Endothelial cell (in vitro differentiated cells): ENCODE data around the gene RNASEL. TPM values are rescaled to one million over a fixed set of nuclear protein-coding genes. Genes with fewer than 3 reads are reported as not detected.
"Not testable (repeated sequence)": the region's sequence is repeated elsewhere in the genome, so short reads cannot be mapped to it uniquely, and the experiment has no call there.

ENCODE experiments used
- DNase-seq: peaks from one replicate; pipeline ENCODE4 v3.0.0; 2021; ENCODE audit warnings: low spot score
- H3K27ac Mint-ChIP-seq: one replicate; pipeline ENCODE4 v1.8.0; 2021; ENCODE audit warnings: mixed read lengths, inconsistent platforms; ENCODE audit not compliant: unreplicated experiment
- H3K27me3 Mint-ChIP-seq: one replicate; pipeline ENCODE4 v1.8.0; 2021; ENCODE audit warnings: mild to moderate bottlenecking, moderate library complexity, mixed read lengths, inconsistent platforms; ENCODE audit not compliant: unreplicated experiment
- H3K36me3 Mint-ChIP-seq: one replicate; pipeline ENCODE4 v1.8.0; 2021; ENCODE audit warnings: mild to moderate bottlenecking, low read depth, mixed read lengths, inconsistent platforms; ENCODE audit not compliant: unreplicated experiment
- H3K4me1 Mint-ChIP-seq: one replicate; pipeline ENCODE4 v1.8.0; 2021; ENCODE audit warnings: mild to moderate bottlenecking, mixed read lengths, inconsistent platforms; ENCODE audit not compliant: unreplicated experiment
- H3K4me3 Mint-ChIP-seq: one replicate; pipeline ENCODE4 v1.8.0; 2021; ENCODE audit warnings: mild to moderate bottlenecking, mixed read lengths, inconsistent platforms; ENCODE audit not compliant: unreplicated experiment
- H3K9me3 Mint-ChIP-seq: one replicate; pipeline ENCODE4 v1.8.0; 2021; ENCODE audit warnings: mixed read lengths, inconsistent platforms; ENCODE audit not compliant: unreplicated experiment
- total RNA-seq: library from RNA; stranded (reverse); fragmentation: NEBNext Ultra II Directional; extraction: Animal tissue kit (Norgen Biotek cat#: 25700); gene quantifications from one replicate; pipeline ENCODE4 v1.2.1, GENCODE V29; 2021; ENCODE audit not compliant: unreplicated experiment
- TF ChIP-seq, protein P1 (sequence below): fragments of 200-600 bp; sonication (generic); IDR thresholded peaks from one replicate; pipeline ENCODE4 v1.5.0; 2021; ENCODE audit warnings: antibody characterized with exemption; ENCODE audit not compliant: unreplicated experiment

Gene RNASEL
- total RNA-seq, 1 donor from 2014 or later: 2.3 TPM

DNA sequence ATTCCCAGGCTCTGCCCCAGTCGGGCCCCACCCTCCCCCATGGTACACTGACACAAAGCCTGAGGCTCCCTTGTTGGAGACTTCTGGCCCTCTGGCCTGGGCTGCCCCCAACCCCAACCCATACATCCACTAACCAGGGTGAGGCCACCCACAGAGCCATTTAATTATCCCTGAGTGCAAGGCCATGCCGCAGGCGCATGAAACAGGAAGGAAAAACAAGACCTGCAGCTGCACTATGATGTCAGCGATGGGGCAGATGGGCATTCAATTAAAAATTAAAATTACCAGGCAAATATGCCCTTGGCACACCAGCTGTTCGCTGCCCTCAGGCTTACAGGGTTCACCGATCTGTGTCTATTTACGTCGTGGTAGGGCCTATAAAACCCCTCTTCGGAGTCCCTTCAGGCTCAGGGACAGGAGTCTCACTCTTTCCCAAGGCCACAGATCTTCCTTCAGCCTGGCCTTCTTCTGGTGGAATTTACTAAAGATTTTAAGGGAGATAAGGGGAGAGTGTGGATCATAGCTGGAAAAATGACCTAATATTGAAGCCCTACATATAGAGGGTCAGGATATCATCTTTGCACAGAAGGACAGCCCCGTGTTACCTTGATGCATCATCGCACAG is 44.7 kb upstream of the RNASEL start:
- TF ChIP-seq, protein P1, sequence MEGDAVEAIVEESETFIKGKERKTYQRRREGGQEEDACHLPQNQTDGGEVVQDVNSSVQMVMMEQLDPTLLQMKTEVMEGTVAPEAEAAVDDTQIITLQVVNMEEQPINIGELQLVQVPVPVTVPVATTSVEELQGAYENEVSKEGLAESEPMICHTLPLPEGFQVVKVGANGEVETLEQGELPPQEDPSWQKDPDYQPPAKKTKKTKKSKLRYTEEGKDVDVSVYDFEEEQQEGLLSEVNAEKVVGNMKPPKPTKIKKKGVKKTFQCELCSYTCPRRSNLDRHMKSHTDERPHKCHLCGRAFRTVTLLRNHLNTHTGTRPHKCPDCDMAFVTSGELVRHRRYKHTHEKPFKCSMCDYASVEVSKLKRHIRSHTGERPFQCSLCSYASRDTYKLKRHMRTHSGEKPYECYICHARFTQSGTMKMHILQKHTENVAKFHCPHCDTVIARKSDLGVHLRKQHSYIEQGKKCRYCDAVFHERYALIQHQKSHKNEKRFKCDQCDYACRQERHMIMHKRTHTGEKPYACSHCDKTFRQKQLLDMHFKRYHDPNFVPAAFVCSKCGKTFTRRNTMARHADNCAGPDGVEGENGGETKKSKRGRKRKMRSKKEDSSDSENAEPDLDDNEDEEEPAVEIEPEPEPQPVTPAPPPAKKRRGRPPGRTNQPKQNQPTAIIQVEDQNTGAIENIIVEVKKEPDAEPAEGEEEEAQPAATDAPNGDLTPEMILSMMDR: no peak
- H3K27ac Mint-ChIP-seq: no peak overlapping the region

DNA sequence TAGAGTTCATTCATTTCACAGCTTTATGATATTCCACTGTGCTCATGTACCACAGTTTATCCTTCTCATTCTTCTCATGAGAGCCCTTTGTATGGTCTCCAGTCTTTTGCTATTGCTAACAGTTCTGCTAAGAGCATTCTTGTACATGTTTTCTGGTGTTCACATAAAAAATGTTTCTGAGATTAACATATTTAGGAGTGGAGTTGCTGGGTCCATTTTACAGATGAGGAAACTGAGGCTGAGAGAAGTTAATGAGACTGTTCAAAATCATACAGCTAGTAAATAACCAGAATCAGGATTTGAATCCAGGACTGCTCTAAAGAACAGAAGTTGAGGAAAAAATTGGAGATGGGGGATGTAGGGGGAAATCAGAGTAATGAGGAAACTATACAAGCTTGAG is 44.0 kb upstream of the RNASEL start:
- Mint-ChIP-seq H3K27ac (no peak overlapping the region), H3K9me3 (no peaks in the 10 kb centered on the region), H3K4me3 (no peak overlapping the region), H3K4me1 (peaks cover 53% of the 10 kb centered on the region), H3K27me3 (peaks cover 2% of the 10 kb centered on the region), H3K36me3 (no peaks in the 10 kb centered on the region)
- TF ChIP-seq, protein P1: no peak
- no peak for DNase-seq

More for the DNA sequence above, 44.7 kb upstream of the RNASEL start:
- Mint-ChIP-seq H3K27me3 (peaks cover 2% of the 10 kb centered on the region), H3K9me3 (no peaks in the 10 kb centered on the region), H3K4me3 (no peak overlapping the region), H3K36me3 (no peaks in the 10 kb centered on the region), H3K4me1 (peaks cover 51% of the 10 kb centered on the region)
- no peak for DNase-seq

DNA sequence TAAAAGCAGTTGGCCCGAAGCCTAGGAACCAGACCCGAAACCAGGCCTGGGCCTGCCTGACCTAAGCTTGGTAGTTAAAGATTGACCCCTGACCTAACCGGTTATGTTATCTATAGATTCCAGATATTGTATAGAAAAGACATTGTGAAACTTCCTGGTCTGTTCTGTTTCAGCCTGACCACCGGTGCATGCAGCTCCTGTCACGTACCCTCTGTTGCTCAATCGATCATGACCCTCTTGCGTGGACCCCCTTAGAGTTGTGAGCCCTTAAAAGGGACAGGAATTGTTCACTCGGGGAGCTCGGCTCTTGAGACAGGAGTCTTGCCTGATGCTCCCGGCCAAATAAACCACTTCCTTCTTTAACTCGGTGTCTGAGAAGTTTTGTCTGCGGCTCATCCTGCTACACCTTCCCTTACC is 43.4 kb upstream of the RNASEL start:
- not testable (repeated sequence) for H3K36me3 Mint-ChIP-seq, H3K9me3 Mint-ChIP-seq, H3K4me3 Mint-ChIP-seq, DNase-seq, H3K27me3 Mint-ChIP-seq
- peak overlapping the region; percentile 76 for H3K27ac Mint-ChIP-seq
- peaks cover 57% of the 10 kb centered on the region for H3K4me1 Mint-ChIP-seq

DNA sequence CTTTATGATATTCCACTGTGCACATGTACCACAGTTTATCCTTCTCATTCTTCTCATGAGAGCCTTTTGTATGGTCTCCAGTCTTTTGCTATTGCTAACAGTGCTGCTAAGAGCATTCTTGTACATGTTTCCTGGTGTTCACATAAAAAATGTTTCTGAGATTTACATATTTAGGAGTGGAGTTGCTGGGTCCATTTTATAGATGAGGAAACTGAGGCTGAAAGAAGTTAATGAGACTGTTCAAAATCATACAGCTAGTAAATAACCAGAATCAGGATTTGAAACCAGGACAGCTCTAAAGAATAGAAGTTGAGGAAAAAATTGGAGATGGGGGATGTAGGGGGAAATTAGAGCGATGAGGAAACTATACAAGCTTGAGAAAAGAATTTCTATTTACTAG is 42.9 kb upstream of the RNASEL start:
- peak overlapping the region; percentile 82 for H3K27ac Mint-ChIP-seq
- peaks cover 61% of the 10 kb centered on the region for H3K4me1 Mint-ChIP-seq
- peaks cover 2% of the 10 kb centered on the region for H3K27me3 Mint-ChIP-seq

DNA sequence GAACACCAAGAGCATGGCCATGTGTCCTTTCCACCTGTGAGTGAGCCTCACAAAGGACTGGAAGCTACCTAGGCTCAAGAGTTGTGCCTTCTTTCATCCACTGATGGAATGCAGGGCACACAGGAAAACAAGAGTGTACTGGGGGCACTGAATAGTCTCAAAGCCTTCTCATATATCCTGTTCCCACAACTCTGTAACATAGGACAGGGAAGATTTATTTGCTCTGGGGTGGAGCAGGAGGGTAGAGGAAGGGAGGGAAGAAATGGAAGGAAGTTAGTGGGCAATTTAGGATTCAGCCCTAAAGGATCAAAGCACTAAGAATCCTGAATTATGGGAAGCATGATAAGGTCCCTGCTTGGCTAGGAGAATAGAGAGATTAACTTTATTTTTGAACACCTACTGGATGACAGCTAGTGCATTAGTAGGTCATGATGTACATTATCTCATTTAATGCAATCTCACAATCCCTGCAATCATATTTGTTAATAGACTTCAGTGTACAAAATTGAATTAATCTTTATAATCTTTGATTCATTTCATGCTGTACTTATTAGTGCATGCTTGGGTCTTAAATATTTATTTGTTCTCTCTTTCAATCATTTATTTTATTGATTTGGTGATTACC is 42.1 kb upstream of the RNASEL start:
- H3K4me3 Mint-ChIP-seq: peak overlapping the region; percentile 24
- no peaks in the 10 kb centered on the region for H3K9me3 Mint-ChIP-seq
- TF ChIP-seq, protein P1: no peak
- H3K27ac Mint-ChIP-seq: peak overlapping the region; percentile 74
- H3K27me3 Mint-ChIP-seq: peaks cover 2% of the 10 kb centered on the region
- H3K4me1 Mint-ChIP-seq: peaks cover 69% of the 10 kb centered on the region
- H3K36me3 Mint-ChIP-seq: no peaks in the 10 kb centered on the region
- no peak for DNase-seq

More for the DNA sequence above, 42.9 kb upstream of the RNASEL start:
- Mint-ChIP-seq H3K4me3 (no peak overlapping the region), H3K36me3 (no peaks in the 10 kb centered on the region), H3K9me3 (no peaks in the 10 kb centered on the region)
- TF ChIP-seq, protein P1: no peak
- no peak for DNase-seq
